SIG-M5 (cell line): ENCODE data around the gene NCK2.

Experiments used
- DNase-seq: peaks from one replicate; lab custom pipeline; 2025; lab: John Stamatoyannopoulos, UW

The NCK2 gene

GRCh38 chr2:105744909-105745853 lies at the start of gene NCK2:
Gene NCK2, plus strand, starts transcription at chr2:105744912. Its CDS starts 110,152 bp downstream, at chr2:105855064.
- DNase-seq, result no peak

GRCh38 chr2:105697781-105698449 lies 46.8 kb upstream of the NCK2 start:
- DNase-seq, result no peak

- no peak for DNase-seq
These were observed 45.9 kb upstream of the NCK2 start for GRCh38 chr2:105698820-105699219.

GRCh38 chr2:105701042-105701441 lies 43.7 kb upstream of the NCK2 start:
- DNase-seq, result no peak

GRCh38 chr2:105708697-105709096 lies 36.0 kb upstream of the NCK2 start:
- no peak for DNase-seq

- no peak for DNase-seq
These were observed 33.3 kb upstream of the NCK2 start for GRCh38 chr2:105711394-105711793.

- no peak for DNase-seq
These were observed 32.4 kb upstream of the NCK2 start for GRCh38 chr2:105712166-105712915.

GRCh38 chr2:105712981-105713596 lies 31.6 kb upstream of the NCK2 start:
- peak; percentile 1 for DNase-seq

- no peak for DNase-seq
These were observed 30.6 kb upstream of the NCK2 start for GRCh38 chr2:105714141-105714540.

GRCh38 chr2:105718846-105719481 lies 25.7 kb upstream of the NCK2 start:
- DNase-seq, result no peak

- DNase-seq, result no peak
These were observed 22.7 kb upstream of the NCK2 start for GRCh38 chr2:105721991-105722511.

GRCh38 chr2:105722726-105723297 lies 21.9 kb upstream of the NCK2 start:
- DNase-seq, result no peak

- DNase-seq, result no peak
These were observed 21.3 kb upstream of the NCK2 start for GRCh38 chr2:105723431-105723830.

GRCh38 chr2:105725388-105725787 lies 19.3 kb upstream of the NCK2 start:
- no peak for DNase-seq

GRCh38 chr2:105730170-105730569 lies 14.5 kb upstream of the NCK2 start:
- no peak for DNase-seq

GRCh38 chr2:105731511-105731910 lies 13.2 kb upstream of the NCK2 start:
- no peak for DNase-seq

- no peak for DNase-seq
These were observed 12.6 kb upstream of the NCK2 start for GRCh38 chr2:105732101-105732500.

GRCh38 chr2:105732955-105733607 lies 11.6 kb upstream of the NCK2 start:
- no peak for DNase-seq

- DNase-seq, result no peak
These were observed 10.8 kb upstream of the NCK2 start for GRCh38 chr2:105733875-105734274.

GRCh38 chr2:105734762-105735538 lies 9.8 kb upstream of the NCK2 start:
- DNase-seq, result no peak
